ENCODE data around the gene MUSTN1. TPM values are rescaled to one million over a fixed set of nuclear protein-coding genes. Genes with fewer than 3 reads are reported as not detected.

The MUSTN1 gene
- 0.56 TPM in 1 of 2 replicates, not detected in the other for total RNA-seq

DNA sequence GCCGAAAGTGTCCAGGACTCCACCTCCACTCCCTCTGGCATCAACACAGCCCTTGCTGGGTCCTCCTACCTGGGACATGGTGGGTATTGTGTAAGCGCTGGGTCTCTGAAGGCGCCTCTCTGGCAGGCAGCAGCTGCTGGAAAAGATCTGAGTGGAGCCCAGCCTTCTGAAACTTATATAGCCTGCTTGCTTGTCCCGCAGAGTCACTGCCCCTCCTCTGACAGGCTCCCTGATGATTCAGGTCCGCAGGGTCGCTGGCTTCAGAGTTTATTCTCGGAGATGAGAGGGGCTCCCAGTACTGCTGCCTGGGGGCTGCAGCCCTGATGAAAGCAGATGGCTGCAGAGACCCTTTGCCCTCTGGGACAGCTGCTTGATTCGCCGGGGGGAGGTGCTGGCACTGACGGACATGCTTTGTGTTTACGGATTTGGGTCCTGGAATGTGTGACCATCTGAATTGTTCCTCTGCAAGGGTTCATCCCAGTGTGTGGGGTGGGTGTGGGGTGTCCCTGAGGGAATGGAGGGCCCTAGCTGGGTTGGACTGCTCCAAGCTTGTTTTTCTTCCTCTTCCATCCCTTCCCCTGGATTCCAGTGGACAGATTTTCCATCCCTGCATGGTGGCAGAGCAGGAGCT lies at the start of gene MUSTN1:
MUSTN1 (minus strand) TSS at position 149 of the 631 bp plus-strand sequence; CDS start at position 78, 71 bp downstream.

DNA sequence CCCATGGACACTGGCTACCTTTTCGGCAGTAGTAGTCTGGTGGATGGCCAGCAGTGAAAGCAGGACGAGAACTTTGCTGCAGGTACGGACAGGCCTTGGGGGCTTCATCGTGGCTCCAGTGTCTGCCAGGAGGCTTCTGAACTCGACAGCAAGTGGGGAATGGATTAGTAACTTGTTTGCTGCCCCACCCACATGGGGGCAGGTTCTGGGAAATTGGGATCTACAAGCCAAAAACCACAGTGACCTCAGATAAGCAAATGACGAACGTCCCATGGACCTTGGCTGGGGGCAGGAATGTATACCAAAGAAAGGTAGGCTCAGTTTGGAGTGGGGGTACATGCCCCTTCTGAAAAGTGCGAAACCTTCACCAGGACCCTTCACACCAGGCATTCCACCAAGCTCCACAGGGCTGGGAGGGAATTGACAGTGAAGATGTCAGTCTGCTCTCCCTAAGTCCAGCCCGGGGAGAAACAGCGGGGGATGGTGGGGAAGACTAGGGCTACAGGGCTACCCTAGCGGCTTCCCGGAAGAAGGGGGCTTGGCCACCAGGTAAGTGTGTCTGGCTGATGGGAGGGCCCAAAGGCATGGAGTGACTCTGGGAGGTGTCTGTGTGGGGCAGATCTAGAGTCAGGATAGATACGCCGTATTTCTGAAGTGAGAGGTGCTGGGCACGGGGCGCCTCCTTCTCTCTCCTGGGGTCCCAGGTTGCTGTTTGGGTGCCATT lies 4.1 kb downstream of the MUSTN1 start, which contains the start of gene ITIH4:
ITIH4 (minus strand) TSS at position 138 of the 724 bp plus-strand sequence; CDS start at position 108, 30 bp downstream.

GRCh38 chr3:52794612-52795099 lies 40.2 kb downstream of the MUSTN1 start, which contains the start of gene ITIH3:
Gene ITIH3, plus strand, starts transcription at chr3:52794796. Its CDS starts 8 bp downstream, at chr3:52794804.

Other genes with a start within 250 kb of the MUSTN1 start
- gene PBRM1, start 149.1 kb downstream of the MUSTN1 start, total RNA-seq, result 53.8 and 64.0 TPM in 2 replicates
- 160 and 167 TPM in 2 replicates for gene GNL3, start 149.0 kb downstream of the MUSTN1 start, total RNA-seq
- gene GLT8D1, start 129.2 kb downstream of the MUSTN1 start, total RNA-seq, result 112 and 118 TPM in 2 replicates
- gene SPCS1, start 128.9 kb downstream of the MUSTN1 start, total RNA-seq, result 71.6 and 96.6 TPM in 2 replicates
- gene NEK4, start 64.1 kb downstream of the MUSTN1 start, total RNA-seq, result 17.8 and 24.7 TPM in 2 replicates
- 0.56 TPM in 1 of 2 replicates, not detected in the other for gene ITIH1, start 57.4 kb downstream of the MUSTN1 start, total RNA-seq
- gene ITIH3, start 40.2 kb downstream of the MUSTN1 start, total RNA-seq, result 0.19 and 0.85 TPM in 2 replicates
- 0.96 and 2.3 TPM in 2 replicates for gene ITIH4, start 4.3 kb downstream of the MUSTN1 start, total RNA-seq
- 16.5 and 17.5 TPM in 2 replicates for gene STIMATE, start 62.5 kb upstream of the MUSTN1 start, total RNA-seq
- gene SFMBT1, start 211.1 kb upstream of the MUSTN1 start, total RNA-seq, result 5.0 and 5.9 TPM in 2 replicates